SK-N-SH treated with all-trans-retinoic acid at 6 μM for 48 hours (cell line): ENCODE measurements around the gene MID1IP1.

Source experiments
- ATAC-seq: fragments of 200-7000 bp; cut with Tn5 transposase; 3 replicates; pipeline ENCODE4 v1.9.1; 2020; ENCODE audit warnings: mild to moderate bottlenecking, moderate library complexity
- ARNTL ChIP-seq: fragments of 450-650 bp; formaldehyde crosslinking; IDR thresholded peaks from 2 replicates; pipeline ENCODE4 v1.5.0; 2020; ENCODE audit warnings: low read depth, mild to moderate bottlenecking, moderate library complexity, borderline replicate concordance
- BACH2 ChIP-seq: fragments of 250-450 bp; sonication (Bioruptor Pico); IDR thresholded peaks from 2 replicates; pipeline ENCODE4 v1.9.0; 2021; ENCODE audit warnings: mild to moderate bottlenecking, borderline replicate concordance
- CSDC2 ChIP-seq: fragments of 250-450 bp; sonication (Bioruptor Pico); IDR thresholded peaks from 2 replicates; pipeline ENCODE4 v1.5.0; 2020; ENCODE audit warnings: mild to moderate bottlenecking, moderate library complexity
- ESRRG ChIP-seq: fragments of 250-450 bp; sonication (Bioruptor Pico); IDR thresholded peaks from 2 replicates; pipeline ENCODE4 v1.6.1; 2021; ENCODE audit warnings: mild to moderate bottlenecking
- ISL1 ChIP-seq: fragments of 250-450 bp; sonication (Bioruptor Pico); IDR thresholded peaks from 2 replicates; pipeline ENCODE4 v2.1.2; 2022; ENCODE audit warnings: mild to moderate bottlenecking, moderate library complexity
- OSR1 ChIP-seq: fragments of 250-450 bp; sonication (Bioruptor Pico); IDR thresholded peaks from 2 replicates; pipeline ENCODE4 v1.8.0; 2022; ENCODE audit warnings: moderate library complexity, mild to moderate bottlenecking, inconsistent platforms
- PATZ1 ChIP-seq: fragments of 250-450 bp; sonication (Bioruptor Pico); IDR thresholded peaks from 2 replicates; pipeline ENCODE4 v1.8.0; 2020; ENCODE audit warnings: mild to moderate bottlenecking, moderate library complexity, borderline replicate concordance
- POU6F1 ChIP-seq: fragments of 250-450 bp; sonication (Bioruptor Pico); IDR thresholded peaks from 2 replicates; pipeline ENCODE4 v1.8.0; 2021; ENCODE audit warnings: low read depth, mild to moderate bottlenecking, moderate library complexity, borderline replicate concordance
- PPARA ChIP-seq: fragments of 250-450 bp; sonication (Bioruptor Pico); IDR thresholded peaks from 2 replicates; pipeline ENCODE4 v1.5.0; 2020; ENCODE audit warnings: mild to moderate bottlenecking, borderline replicate concordance
- RARB ChIP-seq: fragments of 250-450 bp; sonication (Bioruptor Pico); IDR thresholded peaks from 2 replicates; pipeline ENCODE4 v1.8.0; 2021; ENCODE audit warnings: mild to moderate bottlenecking, moderate library complexity
- TCF4 ChIP-seq: fragments of 250-450 bp; sonication (Bioruptor Pico); IDR thresholded peaks from 2 replicates; pipeline ENCODE4 v1.8.0; 2021; ENCODE audit warnings: mild to moderate bottlenecking, moderate library complexity, borderline replicate concordance
- TOX ChIP-seq: fragments of 250-450 bp; sonication (Bioruptor Pico); IDR thresholded peaks from 2 replicates; pipeline ENCODE4 v1.8.0; 2021; ENCODE audit warnings: mild to moderate bottlenecking, moderate library complexity, borderline replicate concordance
- TSHZ2 ChIP-seq: fragments of 250-450 bp; sonication (Bioruptor Pico); IDR thresholded peaks from 2 replicates; pipeline ENCODE4 v1.5.0; 2020; ENCODE audit warnings: mild to moderate bottlenecking, moderate library complexity
- ZC3H10 ChIP-seq: fragments of 250-450 bp; sonication (Bioruptor Pico); IDR thresholded peaks from 2 replicates; pipeline ENCODE4 v1.5.1; 2021; ENCODE audit warnings: mild to moderate bottlenecking, moderate library complexity
- ZFP3 ChIP-seq: fragments of 250-450 bp; sonication (Bioruptor Pico); IDR thresholded peaks from 2 replicates; pipeline ENCODE4 v1.5.0; 2020; ENCODE audit warnings: mild to moderate bottlenecking, moderate library complexity
- ZFP30 ChIP-seq: fragments of 450-650 bp; formaldehyde crosslinking; IDR thresholded peaks from 2 replicates; pipeline ENCODE4 v1.5.0; 2022; ENCODE audit warnings: mild to moderate bottlenecking, moderate library complexity
- ZNF565 ChIP-seq: fragments of 450-650 bp; formaldehyde crosslinking; conservative IDR thresholded peaks from 2 replicates; pipeline ENCODE4 v1.5.0; 2020; ENCODE audit warnings: low read depth, mild to moderate bottlenecking, moderate library complexity
- ZNF70 ChIP-seq: fragments of 450-650 bp; formaldehyde crosslinking; IDR thresholded peaks from 2 replicates; pipeline ENCODE4 v1.5.0; 2020; ENCODE audit warnings: mild to moderate bottlenecking, moderate library complexity
- ZNF8 ChIP-seq: fragments of 450-650 bp; formaldehyde crosslinking; IDR thresholded peaks from 2 replicates; pipeline ENCODE4 v1.5.0; 2020; ENCODE audit warnings: mild to moderate bottlenecking, moderate library complexity
- TF ChIP-seq, protein P1 (sequence below): fragments of 250-450 bp; sonication (Bioruptor Pico); IDR thresholded peaks from 2 replicates; pipeline ENCODE4 v1.5.1; 2021; ENCODE audit warnings: mild to moderate bottlenecking, moderate library complexity
- TF ChIP-seq, protein P2 (sequence below): fragments of 250-450 bp; sonication (Bioruptor Pico); IDR thresholded peaks from 2 replicates; pipeline ENCODE4 v1.5.1; 2020; ENCODE audit warnings: low read depth, mild to moderate bottlenecking, moderate library complexity

The MID1IP1 gene

GRCh38 chrX:38847903-38848230 is 46.6 kb downstream of the MID1IP1 start:
- no peak for TF ChIP-seq ESRRG
- no peak for TF ChIP-seq POU6F1
- no peak for TF ChIP-seq PPARA (CRISPR knock-in tag)
- TF ChIP-seq BACH2 (CRISPR knock-in tag): no peak
- TF ChIP-seq PATZ1 (CRISPR knock-in tag): no peak
- no peak for TF ChIP-seq ZC3H10 (CRISPR knock-in tag)
- TF ChIP-seq ZNF8 (CRISPR knock-in tag): no peak
- TF ChIP-seq ISL1 (CRISPR knock-in tag): no peak
- TF ChIP-seq, protein P1, sequence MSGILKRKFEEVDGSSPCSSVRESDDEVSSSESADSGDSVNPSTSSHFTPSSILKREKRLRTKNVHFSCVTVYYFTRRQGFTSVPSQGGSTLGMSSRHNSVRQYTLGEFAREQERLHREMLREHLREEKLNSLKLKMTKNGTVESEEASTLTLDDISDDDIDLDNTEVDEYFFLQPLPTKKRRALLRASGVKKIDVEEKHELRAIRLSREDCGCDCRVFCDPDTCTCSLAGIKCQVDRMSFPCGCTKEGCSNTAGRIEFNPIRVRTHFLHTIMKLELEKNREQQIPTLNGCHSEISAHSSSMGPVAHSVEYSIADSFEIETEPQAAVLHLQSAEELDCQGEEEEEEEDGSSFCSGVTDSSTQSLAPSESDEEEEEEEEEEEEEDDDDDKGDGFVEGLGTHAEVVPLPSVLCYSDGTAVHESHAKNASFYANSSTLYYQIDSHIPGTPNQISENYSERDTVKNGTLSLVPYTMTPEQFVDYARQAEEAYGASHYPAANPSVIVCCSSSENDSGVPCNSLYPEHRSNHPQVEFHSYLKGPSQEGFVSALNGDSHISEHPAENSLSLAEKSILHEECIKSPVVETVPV (CRISPR knock-in tag): no peak
- TF ChIP-seq ZFP30 (CRISPR knock-in tag): no peak
- no peak for TF ChIP-seq ZFP3 (CRISPR knock-in tag)
- no peak for TF ChIP-seq ZNF70 (CRISPR knock-in tag)
- TF ChIP-seq CSDC2 (CRISPR knock-in tag): no peak
- TF ChIP-seq ZNF565 (CRISPR knock-in tag): no peak
- TF ChIP-seq TSHZ2 (CRISPR knock-in tag): no peak
- TF ChIP-seq OSR1 (CRISPR knock-in tag): no peak
- TF ChIP-seq, protein P2, sequence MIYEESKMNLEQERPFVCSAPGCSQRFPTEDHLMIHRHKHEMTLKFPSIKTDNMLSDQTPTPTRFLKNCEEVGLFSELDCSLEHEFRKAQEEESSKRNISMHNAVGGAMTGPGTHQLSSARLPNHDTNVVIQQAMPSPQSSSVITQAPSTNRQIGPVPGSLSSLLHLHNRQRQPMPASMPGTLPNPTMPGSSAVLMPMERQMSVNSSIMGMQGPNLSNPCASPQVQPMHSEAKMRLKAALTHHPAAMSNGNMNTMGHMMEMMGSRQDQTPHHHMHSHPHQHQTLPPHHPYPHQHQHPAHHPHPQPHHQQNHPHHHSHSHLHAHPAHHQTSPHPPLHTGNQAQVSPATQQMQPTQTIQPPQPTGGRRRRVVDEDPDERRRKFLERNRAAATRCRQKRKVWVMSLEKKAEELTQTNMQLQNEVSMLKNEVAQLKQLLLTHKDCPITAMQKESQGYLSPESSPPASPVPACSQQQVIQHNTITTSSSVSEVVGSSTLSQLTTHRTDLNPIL (CRISPR knock-in tag): no peak
- ATAC-seq: no peak

DNA sequence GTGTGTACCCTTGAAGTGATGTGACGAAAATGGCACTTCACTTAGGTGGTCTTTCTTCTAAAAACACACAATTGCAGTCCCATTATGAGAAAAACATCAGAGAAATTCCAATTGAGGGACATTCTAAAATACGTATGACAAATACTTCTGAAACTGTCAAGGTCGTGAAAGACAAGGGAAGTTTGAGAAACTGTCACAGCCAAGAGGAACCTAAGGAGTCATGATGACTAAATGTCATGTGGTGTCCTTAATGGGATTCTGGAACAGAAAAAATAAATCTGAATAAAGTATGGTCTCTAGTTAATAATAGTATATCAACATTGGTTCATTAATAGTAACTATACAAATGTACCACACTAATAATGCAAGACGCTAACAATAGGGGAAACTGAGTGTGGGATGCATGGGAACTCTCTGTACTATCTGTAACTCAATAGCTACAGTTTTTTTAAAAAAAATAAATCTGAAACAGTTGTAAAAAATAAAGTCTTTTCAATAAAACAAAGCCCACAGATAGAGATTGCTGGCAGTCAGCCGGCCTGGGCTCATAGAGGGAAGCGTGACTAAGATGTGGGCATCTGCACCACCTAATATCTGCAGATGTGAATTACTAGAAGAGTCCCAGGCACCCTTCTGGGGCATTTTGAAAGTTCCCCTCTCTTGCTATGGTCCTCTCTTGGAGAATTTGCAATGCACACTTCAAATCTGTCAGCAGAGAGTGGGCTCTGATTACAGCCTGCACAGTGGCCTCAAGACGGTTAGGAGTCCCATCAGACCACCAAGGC is 47.6 kb downstream of the MID1IP1 start:
- TF ChIP-seq RARB (CRISPR knock-in tag): no peak
- TF ChIP-seq TSHZ2 (CRISPR knock-in tag): no peak
- TF ChIP-seq OSR1 (CRISPR knock-in tag): no peak
- TF ChIP-seq PATZ1 (CRISPR knock-in tag): no peak
- TF ChIP-seq BACH2 (CRISPR knock-in tag): no peak
- no peak for TF ChIP-seq TCF4 (CRISPR knock-in tag)
- TF ChIP-seq CSDC2 (CRISPR knock-in tag): no peak
- no peak for TF ChIP-seq ISL1 (CRISPR knock-in tag)
- no peak for TF ChIP-seq ZFP30 (CRISPR knock-in tag)
- no peak for TF ChIP-seq ESRRG
- TF ChIP-seq TOX (CRISPR knock-in tag): no peak
- TF ChIP-seq PPARA (CRISPR knock-in tag): no peak
- TF ChIP-seq ARNTL: no peak
- no peak for TF ChIP-seq ZNF565 (CRISPR knock-in tag)
- no peak for ATAC-seq
